ENCODE data around the gene SLITRK1. TPM values are rescaled to one million over a fixed set of nuclear protein-coding genes. Genes with fewer than 3 reads are reported as not detected.

SLITRK1 gene
- total and polyA plus RNA-seq, 2 donors (not counting 3 experiments of a cell fraction or from before 2014, with no cell fraction given) = not detected

DNA sequence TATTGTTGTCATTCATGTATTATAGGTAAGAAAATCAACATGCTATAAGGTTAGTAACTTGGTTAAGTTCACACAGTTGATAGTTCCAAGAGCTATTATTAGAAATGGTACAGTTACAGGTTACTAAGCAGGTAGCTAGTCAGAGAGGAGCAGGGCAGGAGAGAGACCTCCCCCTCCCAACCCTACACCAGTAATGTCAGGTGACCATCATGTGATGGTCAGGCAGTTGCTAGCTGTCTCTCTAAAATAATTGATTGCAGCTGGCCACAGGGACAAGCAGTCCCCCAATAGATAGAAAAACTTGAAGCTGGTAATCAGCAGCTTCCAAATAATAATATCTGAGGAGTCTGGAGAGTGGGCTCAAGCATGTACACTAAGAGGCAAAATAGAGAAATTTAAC is 14.6 kb downstream of the SLITRK1 start:
- FAIRE-seq = no peak
- no TSS peak for BruUV-seq (replicated peaks)
- Histone ChIP-seq H3K27ac (ENCODE audit: insufficient read depth, low read depth, low read length) (no peak overlapping the region), H3K4me2 (ENCODE audit: insufficient read depth, low read length) (no peak overlapping the region), H3K27me3 (ENCODE audit: control insufficient read depth in 2 of 2, insufficient read depth in 2 of 2, low read length in 2 of 2) (no peaks in the 10 kb centered on the region), H4K20me1 (replicated peaks; ENCODE audit: control insufficient read depth, extremely low read depth, insufficient read depth, low read length) (no peaks in the 10 kb centered on the region), H2AFZ (ENCODE audit: low read depth, low read length) (no peak overlapping the region), H3K9ac (replicated peaks; ENCODE audit: extremely low read depth, insufficient read depth, low read length) (no peak overlapping the region), H3K36me3 (ENCODE audit: control insufficient read depth in 2 of 2, extremely low read depth in 1 of 2, insufficient read depth in 2 of 2, low read length in 2 of 2) (no peaks in the 10 kb centered on the region), H3K79me2 (ENCODE audit: control insufficient read depth, insufficient read depth, low read length) (no peaks in the 10 kb centered on the region), H3K9me3 (replicated peaks; ENCODE audit: control insufficient read depth, insufficient read depth, low read length) (peaks cover 4% of the 10 kb centered on the region), H3K4me1 (ENCODE audit: control insufficient read depth, extremely low read depth, insufficient read depth, low read length) (no peaks in the 10 kb centered on the region), H3K4me3 (replicated peaks in 1 of 3; ENCODE audit: insufficient read depth in 1 of 3, low read depth in 1 of 3, low read length in 3 of 3) (no peak overlapping the region), H3K9me1 (replicated peaks; ENCODE audit: control insufficient read depth, extremely low read depth, insufficient read depth, low read length) (no peaks in the 10 kb centered on the region)
- intact Hi-C loops (cut with micrococcal nuclease) (no loop called here), dilution Hi-C loops (cut with MboI; ENCODE audit: extremely low pct_ligation_motif_present, low sequenced_read_pairs) (no loop called here)
- no peak for DNase-seq (ENCODE audit: low read depth, low spot score)
- no peak for TF ChIP-seq POLR2AphosphoS5 (IDR thresholded peaks at IDR 0.05; ENCODE audit: insufficient read depth, low read depth, low read length)
- TF ChIP-seq MYC (IDR thresholded peaks at IDR 0.05; ENCODE audit: low read depth, low read length) = no peak
- TF ChIP-seq GATA2 (IDR thresholded peaks at IDR 0.05; ENCODE audit: insufficient read depth, insufficient read length, low read depth, low read length) = no peak
- no peak for TF ChIP-seq FOS (IDR thresholded peaks at IDR 0.05; ENCODE audit: borderline replicate concordance, insufficient read depth, low read length)
- TF ChIP-seq JUN (IDR thresholded peaks at IDR 0.05; ENCODE audit: borderline replicate concordance, insufficient read depth, insufficient read length, low read depth) = no peak
- TF ChIP-seq, protein P1, sequence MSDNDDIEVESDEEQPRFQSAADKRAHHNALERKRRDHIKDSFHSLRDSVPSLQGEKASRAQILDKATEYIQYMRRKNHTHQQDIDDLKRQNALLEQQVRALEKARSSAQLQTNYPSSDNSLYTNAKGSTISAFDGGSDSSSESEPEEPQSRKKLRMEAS (IDR thresholded peaks at IDR 0.05; ENCODE audit: insufficient read depth, insufficient read length) = no peak
- no peak for TF ChIP-seq EZH2 (IDR thresholded peaks at IDR 0.05; ENCODE audit: borderline replicate concordance, low read depth, low read length, severe bottlenecking)
- TF ChIP-seq POLR2A (IDR thresholded peaks at IDR 0.05; ENCODE audit: low read depth, low read length) = no peak
- TF ChIP-seq, protein P2, sequence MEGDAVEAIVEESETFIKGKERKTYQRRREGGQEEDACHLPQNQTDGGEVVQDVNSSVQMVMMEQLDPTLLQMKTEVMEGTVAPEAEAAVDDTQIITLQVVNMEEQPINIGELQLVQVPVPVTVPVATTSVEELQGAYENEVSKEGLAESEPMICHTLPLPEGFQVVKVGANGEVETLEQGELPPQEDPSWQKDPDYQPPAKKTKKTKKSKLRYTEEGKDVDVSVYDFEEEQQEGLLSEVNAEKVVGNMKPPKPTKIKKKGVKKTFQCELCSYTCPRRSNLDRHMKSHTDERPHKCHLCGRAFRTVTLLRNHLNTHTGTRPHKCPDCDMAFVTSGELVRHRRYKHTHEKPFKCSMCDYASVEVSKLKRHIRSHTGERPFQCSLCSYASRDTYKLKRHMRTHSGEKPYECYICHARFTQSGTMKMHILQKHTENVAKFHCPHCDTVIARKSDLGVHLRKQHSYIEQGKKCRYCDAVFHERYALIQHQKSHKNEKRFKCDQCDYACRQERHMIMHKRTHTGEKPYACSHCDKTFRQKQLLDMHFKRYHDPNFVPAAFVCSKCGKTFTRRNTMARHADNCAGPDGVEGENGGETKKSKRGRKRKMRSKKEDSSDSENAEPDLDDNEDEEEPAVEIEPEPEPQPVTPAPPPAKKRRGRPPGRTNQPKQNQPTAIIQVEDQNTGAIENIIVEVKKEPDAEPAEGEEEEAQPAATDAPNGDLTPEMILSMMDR (IDR thresholded peaks at IDR 0.05; ENCODE audit: extremely low read depth in 1 of 2, insufficient read depth in 1 of 2, low read depth in 1 of 2, low read length in 2 of 2) = no peak
- POLR2A ChIA-PET = no interaction called here
- CTCF ChIA-PET = no interaction called here

Data from endothelial cell of umbilical vein (primary cell).